ENCODE data around the gene EPHB1. TPM values are rescaled to one million over a fixed set of nuclear protein-coding genes. Genes with fewer than 3 reads are reported as not detected.

EPHB1 gene
- total and polyA plus RNA-seq, 2 of the 13 experiments (the other 11 are each of a cell fraction or from before 2014, with no cell fraction given), result 0.07 to 0.21 TPM

DNA sequence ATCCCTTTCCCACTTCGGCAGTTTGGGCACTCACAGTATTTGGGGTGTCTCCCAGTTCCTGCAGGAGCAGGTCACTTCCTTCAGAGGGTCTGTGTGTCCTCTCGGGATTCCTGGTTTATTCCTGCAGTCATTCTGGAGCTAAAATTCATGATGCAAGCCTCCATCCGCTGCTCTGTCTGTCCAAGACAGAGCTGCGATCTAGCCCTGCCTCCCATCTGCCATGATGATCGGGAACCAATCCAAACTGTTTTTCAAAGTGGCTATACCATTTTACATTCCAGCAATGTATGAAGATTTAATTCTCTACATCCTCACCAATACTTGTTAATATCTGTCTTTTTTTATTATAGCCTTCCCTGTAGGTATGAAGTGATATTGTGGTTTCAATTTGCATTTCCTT, 273.0 kb downstream of the EPHB1 start:
- H4K20me1 ChIP-seq (ENCODE audit: insufficient read depth, low read length), result no peaks in the 10 kb centered on the region
- no peak overlapping the region for H3K27ac ChIP-seq (ENCODE audit: extremely low read length, insufficient read depth, low read length)
- 14% methylated on average over 5 of the region's 5 CpGs for WGBS (ENCODE audit: low lambda C conversion rate)
- in situ Hi-C loops (cut with HindIII; ENCODE audit: extremely low pct_ligation_motif_present, low pct_unique_long_range_greater_than_20kb) (no loop called here), intact Hi-C loops (cut with micrococcal nuclease; ENCODE audit: unreplicated experiment) (no loop called here)
- DNase-seq (ENCODE audit: low spot score) (no peak), ATAC-seq (no peak), FAIRE-seq (no peak)
- no peak for TF ChIP-seq ZNF143 (CRISPR knock-in tag; IDR thresholded peaks at IDR 0.05)
- TF ChIP-seq NFKBIZ (CRISPR knock-in tag; IDR thresholded peaks at IDR 0.05), result no peak
- no peak for TF ChIP-seq ARHGAP35 (CRISPR knock-in tag; IDR thresholded peaks at IDR 0.05; ENCODE audit: borderline replicate concordance)
- no peak for TF ChIP-seq SKI (IDR thresholded peaks at IDR 0.05; ENCODE audit: partially characterized antibody)
- no peak for TF ChIP-seq RXRA (CRISPR knock-in tag; IDR thresholded peaks at IDR 0.05)
- TF ChIP-seq, protein P1, sequence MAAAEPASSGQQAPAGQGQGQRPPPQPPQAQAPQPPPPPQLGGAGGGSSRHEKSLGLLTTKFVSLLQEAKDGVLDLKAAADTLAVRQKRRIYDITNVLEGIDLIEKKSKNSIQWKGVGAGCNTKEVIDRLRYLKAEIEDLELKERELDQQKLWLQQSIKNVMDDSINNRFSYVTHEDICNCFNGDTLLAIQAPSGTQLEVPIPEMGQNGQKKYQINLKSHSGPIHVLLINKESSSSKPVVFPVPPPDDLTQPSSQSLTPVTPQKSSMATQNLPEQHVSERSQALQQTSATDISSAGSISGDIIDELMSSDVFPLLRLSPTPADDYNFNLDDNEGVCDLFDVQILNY (CRISPR knock-in tag; conservative IDR thresholded peaks at IDR 0.05), result no peak
- no peak for TF ChIP-seq MTA3 (CRISPR knock-in tag; IDR thresholded peaks at IDR 0.05)
- no peak for TF ChIP-seq ETV6 (CRISPR knock-in tag; conservative IDR thresholded peaks at IDR 0.05)
- no peak for TF ChIP-seq HMGXB3 (CRISPR knock-in tag; IDR thresholded peaks at IDR 0.05; ENCODE audit: borderline replicate concordance)
- no peak for TF ChIP-seq ZNF674 (CRISPR knock-in tag; IDR thresholded peaks at IDR 0.05; ENCODE audit: low read depth)
- TF ChIP-seq, protein P2, sequence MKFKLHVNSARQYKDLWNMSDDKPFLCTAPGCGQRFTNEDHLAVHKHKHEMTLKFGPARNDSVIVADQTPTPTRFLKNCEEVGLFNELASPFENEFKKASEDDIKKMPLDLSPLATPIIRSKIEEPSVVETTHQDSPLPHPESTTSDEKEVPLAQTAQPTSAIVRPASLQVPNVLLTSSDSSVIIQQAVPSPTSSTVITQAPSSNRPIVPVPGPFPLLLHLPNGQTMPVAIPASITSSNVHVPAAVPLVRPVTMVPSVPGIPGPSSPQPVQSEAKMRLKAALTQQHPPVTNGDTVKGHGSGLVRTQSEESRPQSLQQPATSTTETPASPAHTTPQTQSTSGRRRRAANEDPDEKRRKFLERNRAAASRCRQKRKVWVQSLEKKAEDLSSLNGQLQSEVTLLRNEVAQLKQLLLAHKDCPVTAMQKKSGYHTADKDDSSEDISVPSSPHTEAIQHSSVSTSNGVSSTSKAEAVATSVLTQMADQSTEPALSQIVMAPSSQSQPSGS (CRISPR knock-in tag; IDR thresholded peaks at IDR 0.05), result no peak
- TF ChIP-seq EP300 (IDR thresholded peaks at IDR 0.05; ENCODE audit: low read depth in 2 of 2, low read length in 2 of 2), result no peak
- TF ChIP-seq EP300 (CRISPR knock-in tag; IDR thresholded peaks at IDR 0.05; ENCODE audit: borderline replicate concordance), result no peak
- no peak for TF ChIP-seq GTF3A (CRISPR knock-in tag; conservative IDR thresholded peaks at IDR 0.05)
- TF ChIP-seq ZNF782 (CRISPR knock-in tag; IDR thresholded peaks at IDR 0.05; ENCODE audit: borderline replicate concordance), result no peak
- TF ChIP-seq ATF3 (CRISPR knock-in tag; IDR thresholded peaks at IDR 0.05), result no peak
- TF ChIP-seq ADNP (CRISPR knock-in tag; IDR thresholded peaks at IDR 0.05), result no peak
- H3K27me3 ChIP-seq (ENCODE audit: control insufficient read depth in 1 of 2, insufficient read depth in 2 of 2, low read length in 2 of 2), result no peaks in the 10 kb centered on the region
- no TSS peak for BruUV-seq (replicated peaks)
- H3K79me2 ChIP-seq (ENCODE audit: insufficient read depth, low read length), result no peaks in the 10 kb centered on the region
- H3K4me1 ChIP-seq (ENCODE audit: insufficient read depth, low read length), result no peaks in the 10 kb centered on the region
- no peaks in the 10 kb centered on the region for H3K36me3 ChIP-seq (replicated peaks in 1 of 2; ENCODE audit: control insufficient read depth in 1 of 2, insufficient read depth in 2 of 2, low read length in 2 of 2)
- POLR2A ChIA-PET, result no interaction called here
- no peak overlapping the region for H3K9ac ChIP-seq (ENCODE audit: insufficient read depth, low read depth, low read length)
- no peak overlapping the region for H2AFZ ChIP-seq (ENCODE audit: low read length)
- CTCF ChIA-PET (ENCODE audit: low intra/inter-chr PET ratio, low total read pairs), result no interaction called here
- H3K4me2 ChIP-seq (ENCODE audit: low read depth, low read length), result no peak overlapping the region
- no peak overlapping the region for H3K4me3 ChIP-seq (replicated peaks in 1 of 3; ENCODE audit: insufficient read depth in 1 of 3, low read depth in 2 of 3, low read length in 3 of 3)
- no peaks in the 10 kb centered on the region for H3K9me3 ChIP-seq (ENCODE audit: low read length)
